GM18868 (cell line): Measurements from ENCODE around the gene DHH.

Source experiments
- ATAC-seq: cut with Tn5 transposase; IDR thresholded peaks from one replicate; pipeline ENCODE4 v1.9.1; 2021; ENCODE audit warnings: mild to moderate bottlenecking, moderate library complexity; ENCODE audit not compliant: unreplicated experiment

The DHH gene

DNA sequence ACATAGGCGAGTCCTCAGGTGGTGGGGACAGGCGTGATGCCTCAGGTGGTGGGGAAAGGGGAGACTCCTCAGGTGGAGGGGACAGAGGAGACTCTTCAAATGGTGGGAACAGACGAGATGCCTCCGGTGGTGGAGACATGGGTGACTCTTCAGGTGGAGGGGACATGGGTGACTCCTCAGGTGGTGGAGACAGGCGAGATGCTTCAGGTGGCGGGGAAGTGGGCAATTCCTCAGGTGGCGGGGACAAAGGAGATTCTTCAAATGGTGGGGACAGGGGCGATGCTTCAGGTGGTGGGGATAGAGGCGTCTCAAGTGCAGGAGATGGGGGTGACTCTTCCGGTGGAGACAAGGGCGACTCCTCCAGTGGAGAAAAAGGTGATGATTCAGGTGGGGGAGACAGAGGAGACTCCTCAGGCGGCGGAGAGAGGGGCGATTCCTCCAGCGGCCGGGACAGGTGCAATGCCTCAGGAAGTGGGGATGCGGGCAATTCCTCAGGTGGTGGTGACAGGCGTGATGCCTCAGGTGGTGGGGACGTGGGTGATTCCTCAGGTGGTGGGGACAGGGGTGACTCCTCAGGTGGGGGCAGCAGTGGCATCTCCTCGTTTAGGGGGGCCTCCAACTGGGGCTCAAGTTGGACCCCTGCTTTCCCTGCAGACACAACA is 42.7 kb downstream of the DHH start:
- no peak for ATAC-seq

DNA sequence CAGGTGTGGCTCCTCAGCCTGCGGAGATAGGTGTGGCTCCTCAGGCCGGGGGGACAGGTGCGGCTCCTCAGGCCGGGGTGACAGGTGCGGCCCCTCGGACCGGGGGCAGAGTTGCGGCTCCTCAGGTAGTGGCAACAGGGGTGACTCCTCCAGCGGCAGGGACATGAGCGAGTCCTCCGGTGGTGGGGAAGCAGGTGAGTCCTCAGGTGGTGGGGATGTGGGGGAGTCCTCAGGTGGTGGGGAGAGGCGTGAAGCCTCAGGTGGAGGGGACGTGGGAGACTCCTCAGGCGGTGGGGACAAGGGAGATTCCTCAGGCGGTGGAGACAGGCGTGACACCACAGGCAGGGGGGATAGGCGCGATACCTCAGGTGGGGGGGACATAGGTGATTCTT is 43.2 kb downstream of the DHH start:
- no peak for ATAC-seq

- ATAC-seq = no peak
Observed at GRCh38 chr12:49050507-49051372, 43.9 kb downstream of the DHH start.

DNA sequence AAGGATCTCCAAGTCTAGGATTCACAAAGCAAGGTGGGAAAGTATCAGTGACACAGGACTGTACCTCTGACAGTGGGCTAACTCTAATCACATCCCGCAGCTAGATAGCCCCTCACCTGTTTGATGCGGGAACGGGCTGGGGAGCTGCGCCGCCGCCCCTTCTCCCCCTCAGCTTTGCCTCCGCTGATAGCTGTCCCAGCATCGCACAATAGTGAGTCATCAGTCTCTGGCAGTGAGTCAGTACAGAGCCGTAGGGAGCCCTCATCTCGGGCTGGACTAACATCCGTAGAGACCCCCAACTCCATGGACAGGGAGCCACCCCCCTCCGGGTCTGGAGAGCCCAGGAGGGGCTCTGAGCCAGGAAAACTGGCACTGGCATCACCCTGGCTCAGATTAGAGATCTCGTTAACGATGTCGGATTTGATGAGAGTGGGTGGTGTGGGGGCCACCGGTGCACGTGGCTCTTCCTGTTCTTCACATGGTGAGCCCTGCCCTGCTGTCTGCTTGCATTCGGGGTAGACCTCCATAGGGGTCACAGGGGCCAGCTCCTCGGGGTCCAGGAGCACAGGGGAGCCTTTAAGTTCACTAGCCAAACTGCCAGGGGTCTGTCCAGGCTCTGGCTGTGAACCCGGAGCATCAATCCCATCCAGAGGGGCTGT is 44.9 kb downstream of the DHH start:
- no peak for ATAC-seq

DNA sequence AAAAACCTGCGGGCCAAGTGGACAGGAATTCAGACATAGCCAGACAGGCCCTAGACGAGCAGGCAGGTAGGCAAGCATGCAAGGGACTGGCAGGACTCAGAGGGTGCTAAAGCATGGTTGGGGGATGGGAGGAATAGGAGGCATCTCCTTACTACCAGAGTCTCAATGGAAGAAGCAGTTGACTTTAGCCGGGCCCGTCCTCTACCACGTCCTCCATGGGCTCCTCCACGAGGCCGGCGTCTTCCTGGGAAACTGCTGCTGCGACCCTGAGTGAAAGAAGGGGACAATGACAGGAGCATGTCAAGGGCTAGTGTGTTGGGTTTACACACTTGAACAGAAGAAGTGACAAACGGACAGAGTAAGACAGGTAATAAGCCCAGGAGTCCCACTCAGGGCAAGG is 45.6 kb downstream of the DHH start:
- no peak for ATAC-seq

- ATAC-seq = no peak
Observed at GRCh38 chr12:49046129-49046895, 48.3 kb downstream of the DHH start.

GRCh38 chr12:49044660-49045059 is 49.9 kb downstream of the DHH start:
- ATAC-seq = no peak

DNA sequence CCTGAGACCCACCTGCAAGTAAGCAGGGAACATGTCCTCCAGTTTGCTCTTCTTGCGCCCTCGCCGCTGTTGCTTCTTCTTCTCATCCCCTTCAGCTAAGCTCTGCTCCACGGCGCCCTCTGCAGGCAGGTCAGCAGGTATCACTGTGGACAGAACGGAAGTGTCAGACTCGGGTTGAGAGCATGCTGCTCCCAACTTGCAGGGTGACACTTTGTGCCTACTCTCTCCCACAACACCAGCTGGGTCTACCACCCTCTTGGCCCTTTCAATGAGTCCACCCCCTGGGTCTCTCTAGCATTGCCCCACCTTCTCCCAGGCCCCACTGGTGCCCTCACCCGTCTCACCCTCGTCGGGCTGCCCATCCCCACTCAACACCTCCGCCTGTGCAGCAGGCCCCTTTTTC is 50.7 kb downstream of the DHH start:
- ATAC-seq = no peak

- ATAC-seq = no peak
Observed at GRCh38 chr12:49043241-49043640, 51.4 kb downstream of the DHH start.

DNA sequence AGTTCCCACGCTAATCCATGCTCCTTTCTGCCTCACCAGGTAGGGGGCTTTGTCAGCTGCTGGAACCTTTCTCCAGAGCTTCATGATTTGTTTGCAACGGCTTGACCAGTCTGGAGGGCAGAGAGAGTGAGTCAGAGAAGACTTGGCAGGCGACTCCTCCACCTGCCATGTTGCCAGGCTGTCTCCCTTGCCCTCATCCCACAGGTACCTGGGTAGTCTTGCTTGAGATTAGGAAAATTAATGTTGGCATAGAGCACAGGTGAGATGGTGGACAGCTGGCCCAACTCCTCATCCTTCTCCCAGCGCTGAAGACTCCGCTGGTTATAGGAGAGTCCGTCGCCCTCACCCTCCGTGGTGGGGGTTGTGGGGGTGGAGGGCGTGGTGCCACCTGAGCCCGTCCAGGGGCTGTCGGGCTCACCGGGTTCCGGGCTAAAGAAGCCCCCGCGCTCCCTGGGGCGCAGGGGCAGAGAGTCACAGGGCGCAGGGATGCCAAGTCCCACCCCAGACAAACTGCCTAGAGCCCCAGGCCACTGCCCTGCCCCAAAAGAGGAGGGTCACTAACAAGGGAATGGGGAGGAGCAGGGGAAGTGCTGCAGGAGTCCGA is 52.6 kb downstream of the DHH start:
- ATAC-seq = no peak

- ATAC-seq = no peak
Observed at GRCh38 chr12:49041036-49041880, 53.3 kb downstream of the DHH start.

GRCh38 chr12:49040364-49040855 is 54.2 kb downstream of the DHH start:
- no peak for ATAC-seq

DNA sequence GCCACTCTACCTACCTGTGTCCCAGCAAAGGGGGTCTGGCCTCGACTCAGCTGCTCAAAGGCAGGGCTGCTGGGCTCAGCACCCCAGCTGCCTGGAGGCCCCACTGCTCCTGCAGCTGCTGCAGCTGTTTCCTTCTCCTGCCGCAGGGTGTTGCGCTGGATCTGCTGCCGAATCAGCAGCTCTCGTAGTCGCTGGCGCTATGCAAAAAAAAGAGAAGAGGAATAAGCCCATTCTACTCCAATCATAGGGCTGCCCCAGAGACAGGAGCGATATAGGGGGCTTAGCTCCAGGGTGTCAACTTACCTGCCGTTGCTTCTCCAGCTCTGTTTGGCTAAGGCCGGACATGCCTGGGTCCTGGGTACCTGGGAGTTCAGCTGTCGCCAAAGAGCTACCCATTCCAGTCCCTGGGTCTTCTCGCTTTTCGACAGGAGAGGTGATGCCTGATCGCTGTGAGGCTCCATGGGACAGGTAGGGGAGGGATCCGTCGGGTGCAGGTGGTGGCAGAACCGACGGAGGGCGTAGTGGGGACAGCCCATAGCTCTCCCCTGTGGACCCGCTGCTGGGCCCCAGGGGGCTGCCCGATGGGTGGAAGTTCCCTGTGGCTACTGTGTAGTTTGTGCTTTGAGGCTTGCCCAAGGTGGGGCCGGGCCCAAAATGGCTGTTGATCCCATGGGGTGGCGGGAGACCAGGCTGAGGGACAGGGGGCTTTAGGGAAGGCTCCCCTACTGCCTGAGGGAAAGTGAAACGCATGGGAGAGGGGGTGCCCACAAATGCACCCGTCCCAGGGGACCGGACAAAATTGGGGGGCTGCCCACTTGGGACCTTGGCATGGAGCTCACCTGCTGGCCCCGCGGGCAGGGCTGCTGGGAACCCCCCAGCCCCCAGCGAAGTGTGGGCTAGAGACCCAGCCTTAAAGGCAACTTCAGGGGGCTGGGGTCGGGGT is 54.9 kb downstream of the DHH start:
- ATAC-seq = no peak

DNA sequence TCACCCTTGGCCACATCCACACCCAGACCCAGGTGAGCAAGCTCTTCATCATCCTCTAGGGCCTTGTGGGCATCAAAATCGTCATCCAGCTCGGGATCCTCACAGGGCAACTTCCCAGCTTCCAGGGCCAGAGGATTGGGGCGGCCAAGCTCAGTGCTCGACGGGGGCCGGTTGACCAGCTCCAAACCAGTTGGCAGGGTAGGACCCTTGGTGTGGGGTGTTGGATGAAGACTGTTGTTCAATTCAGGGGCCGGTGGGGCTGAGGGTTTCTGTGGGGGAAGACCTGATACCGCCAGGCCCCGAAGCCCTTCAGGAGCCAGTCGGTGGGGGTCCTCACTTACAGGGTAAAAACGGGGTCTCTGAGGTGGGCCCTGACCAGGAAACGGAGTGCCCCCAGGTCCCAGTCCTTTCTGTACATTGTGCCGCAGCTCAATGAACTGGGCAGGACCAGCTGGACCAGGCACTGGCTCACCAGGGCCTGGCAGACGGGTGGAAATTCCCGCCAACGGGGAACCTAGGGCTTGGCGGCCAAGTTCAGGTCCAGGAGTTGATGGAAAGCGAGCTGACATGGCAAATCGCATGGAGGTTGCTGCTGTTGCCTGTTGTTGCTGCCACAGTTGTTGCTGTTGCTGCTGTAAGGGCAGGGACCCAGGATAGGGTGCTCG is 56.2 kb downstream of the DHH start:
- no peak for ATAC-seq

GRCh38 chr12:49037947-49038237 is 56.7 kb downstream of the DHH start:
- ATAC-seq = no peak

DNA sequence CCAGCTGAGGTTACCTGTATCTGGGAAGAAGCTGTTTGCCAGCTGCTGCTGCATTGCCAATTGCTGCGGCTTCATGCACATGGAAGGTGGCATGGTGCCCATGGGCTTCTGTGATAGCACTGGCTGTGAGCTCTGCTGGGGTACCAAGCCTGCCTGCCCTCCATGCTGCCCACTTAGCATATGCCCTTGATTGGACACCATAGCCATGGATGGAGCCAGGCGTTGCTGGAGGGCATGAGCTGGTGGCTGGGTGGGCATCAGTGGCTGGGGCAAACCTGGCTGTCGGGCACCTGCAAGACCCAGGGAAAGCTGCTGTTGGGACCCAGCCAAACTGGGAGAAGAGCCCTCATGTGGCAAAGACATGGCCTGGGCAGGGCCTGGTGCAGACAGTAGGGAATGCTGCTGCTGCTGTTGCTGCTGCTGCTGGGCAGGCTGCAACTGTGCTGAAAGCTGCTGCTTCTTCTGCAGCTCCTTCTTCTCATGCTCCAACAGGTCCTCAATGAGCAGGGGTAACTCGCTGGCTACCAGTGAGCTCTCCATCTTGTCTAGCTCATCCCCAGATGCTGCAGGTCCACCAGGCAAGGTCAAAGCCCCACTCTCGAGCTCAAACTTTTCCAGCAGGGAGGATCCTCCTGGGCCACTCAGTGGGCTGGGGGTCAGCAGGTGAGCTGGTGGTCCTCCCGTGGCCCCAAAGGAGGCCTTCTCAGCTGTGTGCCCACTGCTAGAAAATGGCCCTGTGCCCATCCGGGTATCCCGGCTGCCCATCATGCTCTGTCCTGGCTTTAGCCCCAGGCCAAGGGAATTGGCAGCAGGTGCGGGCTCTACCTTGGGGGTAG is 57.3 kb downstream of the DHH start:
- no peak for ATAC-seq
